HG03175 (cell line): ENCODE measurements around the gene ACTL6B.

ENCODE experiments used
- ATAC-seq: cut with Tn5 transposase; IDR thresholded peaks from one replicate; pipeline ENCODE4 v1.9.1; 2021; ENCODE audit warnings: mild to moderate bottlenecking, moderate library complexity; ENCODE audit not compliant: unreplicated experiment

ACTL6B gene

GRCh38 chr7:100629117-100629716, 27.0 kb downstream of the ACTL6B start:
- no peak for ATAC-seq

DNA sequence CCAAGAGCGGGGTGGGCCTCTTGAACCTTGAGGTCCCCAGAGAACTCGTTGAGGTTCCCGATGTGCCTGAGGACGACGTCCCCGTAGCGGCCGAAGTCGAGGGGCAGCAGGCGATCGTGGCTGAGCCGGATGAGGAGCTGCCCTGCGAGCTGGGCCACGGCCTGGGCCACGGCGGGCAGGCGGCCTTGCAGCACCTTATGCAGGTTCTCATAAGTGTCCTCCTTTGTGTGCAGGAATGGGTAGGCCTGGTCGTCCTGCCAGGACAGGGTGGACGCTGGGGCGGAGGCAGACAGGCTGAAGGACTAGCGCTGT, 29.1 kb downstream of the ACTL6B start:
- ATAC-seq: no peak

DNA sequence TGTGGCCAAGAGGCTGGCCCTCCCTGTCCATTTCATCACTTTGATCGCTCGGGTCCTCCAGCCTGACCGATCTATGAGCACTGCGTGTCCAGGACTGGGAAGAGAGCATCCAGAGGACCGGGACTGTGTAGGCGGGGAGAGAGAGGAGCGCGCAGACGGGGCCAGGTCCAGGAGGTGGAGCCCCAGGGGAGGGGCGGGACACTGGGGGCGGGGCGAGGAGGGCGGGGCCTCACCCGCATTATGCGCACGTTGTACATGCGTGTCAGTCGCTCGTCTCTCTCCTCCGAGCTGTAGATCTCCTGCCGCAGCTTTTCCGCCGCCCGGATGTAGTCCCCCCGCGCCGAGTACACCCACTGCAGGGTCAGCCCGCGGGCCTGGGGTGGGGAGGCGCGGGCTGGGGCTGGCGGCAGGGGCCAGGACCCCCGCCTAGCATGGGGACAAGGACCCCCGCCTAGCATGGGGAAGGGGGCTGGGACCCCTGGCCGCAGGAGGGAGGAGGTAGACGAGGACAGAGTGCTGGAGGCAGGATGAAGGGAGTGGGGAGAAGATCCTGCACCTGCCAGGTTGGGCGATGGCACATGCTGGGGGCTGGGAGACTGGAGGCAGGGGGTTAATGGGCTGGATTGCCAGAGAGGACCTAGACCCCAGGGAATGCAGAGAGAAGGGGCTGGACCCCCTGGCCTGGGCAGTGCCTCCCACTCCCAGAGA, 29.6 kb downstream of the ACTL6B start:
- peak; percentile 84 for ATAC-seq

GRCh38 chr7:100626055-100626454, 30.2 kb downstream of the ACTL6B start:
- no peak for ATAC-seq

GRCh38 chr7:100623951-100624824, 32.1 kb downstream of the ACTL6B start:
- no peak for ATAC-seq

DNA sequence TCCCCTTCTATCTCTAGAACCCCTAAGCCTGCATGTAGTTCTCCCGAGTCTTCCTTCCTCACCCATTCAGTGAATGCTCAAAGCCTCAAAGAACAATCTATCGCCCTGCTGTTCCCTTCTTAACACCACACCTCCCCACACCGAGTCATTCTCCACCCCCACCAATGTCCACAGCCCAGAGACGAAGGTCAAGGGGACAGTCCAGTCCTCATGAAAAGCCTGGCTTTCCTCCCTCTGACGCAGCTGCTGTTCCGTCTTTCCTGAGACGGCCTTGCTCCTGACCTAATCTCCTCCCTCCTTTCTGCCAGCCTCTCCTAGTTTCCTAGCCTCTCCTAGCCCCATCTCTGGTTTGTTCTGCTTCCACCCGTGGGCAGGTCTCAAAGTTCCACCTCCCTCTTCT, 34.7 kb downstream of the ACTL6B start:
- no peak for ATAC-seq

DNA sequence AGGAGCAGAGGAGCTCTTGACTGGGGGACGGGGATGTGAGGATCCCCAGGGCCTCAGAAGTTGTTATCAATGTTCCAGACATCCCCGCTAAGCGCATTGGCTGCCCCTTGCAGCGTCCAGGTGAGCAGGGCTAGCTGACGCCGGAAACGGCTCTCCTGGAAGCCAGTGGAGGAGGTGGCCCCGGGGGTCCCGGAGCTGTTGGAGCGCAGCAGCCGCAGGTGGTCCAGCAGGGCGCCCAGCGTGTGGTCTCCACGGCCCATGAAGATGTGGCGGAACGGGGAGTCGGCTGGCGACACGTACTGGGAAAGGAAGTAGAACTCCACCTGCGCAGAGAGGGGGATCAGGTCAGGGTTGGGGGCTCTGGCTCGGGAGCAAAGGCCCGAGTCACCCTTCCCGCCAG, 35.4 kb downstream of the ACTL6B start:
- no peak for ATAC-seq

- ATAC-seq: no peak
Observed at GRCh38 chr7:100620239-100620638, 36.0 kb downstream of the ACTL6B start.

GRCh38 chr7:100614308-100614861, 41.9 kb downstream of the ACTL6B start:
- no peak for ATAC-seq

GRCh38 chr7:100613412-100614175, 42.7 kb downstream of the ACTL6B start:
- no peak for ATAC-seq

DNA sequence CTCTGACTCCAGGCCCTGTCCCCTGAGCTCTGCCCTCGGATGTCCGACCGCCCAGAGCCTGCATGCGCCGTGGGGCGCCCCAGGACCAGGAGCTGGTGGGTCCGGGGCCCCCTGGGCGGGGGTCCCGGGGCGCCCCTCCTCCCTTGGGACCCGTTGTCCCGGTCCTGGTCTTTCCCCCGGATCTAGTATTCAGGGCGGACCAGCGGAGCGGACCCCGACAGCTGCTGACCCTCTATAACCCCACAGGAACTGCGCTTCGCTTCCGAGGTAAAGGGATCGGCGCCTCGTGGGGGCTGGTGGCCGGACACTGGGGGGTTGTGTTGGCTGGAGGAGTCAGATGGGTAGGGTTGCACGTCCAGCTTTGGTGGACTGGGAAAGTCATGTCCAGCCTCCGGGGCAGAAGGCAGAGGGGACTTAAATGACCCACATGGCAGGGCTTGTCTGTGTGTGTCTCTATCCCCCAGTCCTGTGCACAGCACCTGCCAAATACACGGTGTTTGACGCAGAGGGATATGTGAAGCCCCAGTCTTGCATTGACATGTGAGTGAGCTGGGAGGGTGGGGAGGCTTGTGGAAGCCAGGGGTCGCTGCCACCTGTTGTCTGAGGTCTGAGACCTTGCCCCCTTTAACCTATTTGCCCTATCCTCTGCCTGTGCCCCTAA, 43.4 kb downstream of the ACTL6B start:
- no peak for ATAC-seq

GRCh38 chr7:100611983-100612729, 44.1 kb downstream of the ACTL6B start, which contains the start of gene MOSPD3:
TSS of gene MOSPD3 (plus strand) at chr7:100612540. CDS start at chr7:100612792, 252 bp downstream.
- peak; percentile 92 for ATAC-seq

- ATAC-seq: no peak
Observed at GRCh38 chr7:100609958-100610357, 46.3 kb downstream of the ACTL6B start.

DNA sequence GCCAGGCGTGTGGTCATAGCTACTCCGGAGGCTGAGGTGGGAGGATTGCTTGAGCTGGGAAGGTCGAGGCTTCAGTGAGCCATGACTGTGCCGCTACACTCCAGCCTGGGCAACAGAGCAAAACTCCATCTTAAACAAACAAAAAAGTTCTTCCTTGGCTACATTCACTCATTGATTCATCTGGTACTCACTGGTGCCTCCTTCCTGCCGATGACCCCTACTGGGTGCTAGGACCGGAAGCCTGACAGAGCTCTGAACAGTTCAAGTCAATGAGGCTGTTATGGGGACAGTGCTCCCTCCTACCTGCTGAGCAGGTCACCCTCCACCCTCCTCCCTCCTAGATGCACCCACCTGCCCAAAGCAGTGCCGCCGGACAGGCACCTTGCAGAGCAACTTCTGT, 49.1 kb downstream of the ACTL6B start:
- ATAC-seq: no peak

DNA sequence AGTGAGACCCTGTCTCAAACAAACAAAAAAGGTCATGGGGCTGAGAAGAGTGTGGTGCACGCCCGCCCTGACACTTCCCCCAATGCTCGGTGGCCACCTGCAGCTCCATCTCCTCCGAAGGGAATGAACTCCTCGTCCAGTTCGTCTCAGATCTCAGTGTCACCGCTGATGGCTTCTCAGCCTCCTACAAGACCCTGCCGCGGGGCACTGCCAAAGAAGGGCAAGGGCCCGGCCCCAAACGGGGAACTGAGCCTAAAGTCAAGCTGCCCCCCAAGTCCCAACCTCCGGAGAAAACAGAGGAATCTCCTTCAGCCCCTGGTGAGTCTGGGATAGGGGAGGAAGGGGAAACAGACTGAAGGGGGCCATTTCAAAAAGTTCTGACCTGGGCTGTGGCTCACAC, 49.9 kb downstream of the ACTL6B start:
- ATAC-seq: no peak

DNA sequence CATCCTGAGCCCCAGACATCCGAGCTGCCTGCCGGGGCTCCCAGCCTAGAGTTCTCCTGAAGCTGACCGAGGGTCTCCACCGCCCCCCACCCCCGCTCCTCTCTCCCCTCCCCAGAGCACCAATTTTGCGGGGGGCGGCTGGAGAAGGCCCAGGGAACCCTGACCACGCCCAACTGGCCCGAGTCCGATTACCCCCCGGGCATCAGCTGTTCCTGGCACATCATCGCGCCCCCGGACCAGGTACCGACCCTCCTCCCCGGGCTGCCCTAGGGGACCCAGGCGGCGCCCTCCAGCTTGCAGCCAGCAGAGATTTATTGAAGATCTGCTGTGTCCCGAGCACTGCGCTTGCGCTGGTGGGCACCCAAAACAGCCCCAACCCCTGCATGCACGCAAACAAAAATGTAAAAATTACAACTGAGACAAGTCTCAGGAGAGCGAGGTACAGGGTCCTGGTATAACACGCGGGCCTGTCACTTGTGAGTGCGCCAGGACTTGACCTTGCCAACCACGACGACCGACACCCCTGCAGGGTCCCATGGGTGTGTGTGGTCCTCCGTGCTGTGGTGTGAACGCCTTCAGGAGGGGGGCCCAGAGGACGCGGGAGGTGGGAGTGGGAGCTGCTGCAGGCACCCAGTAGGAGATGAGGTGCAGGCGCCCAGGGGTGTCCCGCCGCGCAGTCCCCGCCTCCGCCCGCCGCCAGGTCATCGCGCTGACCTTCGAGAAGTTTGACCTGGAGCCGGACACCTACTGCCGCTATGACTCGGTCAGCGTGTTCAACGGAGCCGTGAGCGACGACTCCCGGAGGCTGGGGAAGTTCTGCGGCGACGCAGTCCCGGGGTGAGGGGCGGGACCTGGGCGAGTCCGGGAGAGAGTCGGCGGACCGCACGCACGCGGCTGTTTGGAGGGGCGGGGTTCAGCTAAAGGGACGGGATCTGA, 51.0 kb downstream of the ACTL6B start:
- ATAC-seq: peak; percentile 14

- ATAC-seq: peak; percentile 54
Observed at GRCh38 chr7:100604028-100604975, 51.9 kb downstream of the ACTL6B start.

DNA sequence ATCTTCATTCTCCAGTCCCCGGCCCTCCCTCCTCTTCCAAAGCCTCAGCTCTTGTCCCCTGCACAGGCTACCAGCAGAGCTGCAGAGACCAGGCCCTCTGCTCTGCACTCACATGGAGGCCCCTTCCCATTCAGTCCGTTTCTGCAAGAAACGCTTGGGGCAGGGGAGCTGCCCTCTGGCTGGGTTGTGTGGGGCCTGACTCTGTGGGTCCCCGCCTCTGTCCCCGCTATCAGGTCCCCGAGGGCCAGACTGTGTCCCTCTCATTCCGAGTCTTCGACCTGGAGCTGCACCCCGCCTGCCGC, 52.6 kb downstream of the ACTL6B start:
- ATAC-seq: no peak
